Activated CD4-positive, CD25-positive, alpha-beta regulatory T cell (primary cell): ENCODE data around the gene CDRT4.

Experiments used
- DNase-seq, 4 experiments: peaks; one replicate each; lab custom pipeline; 2025; lab: John Stamatoyannopoulos, UW

CDRT4 gene

GRCh38 chr17:15492791-15493692, 25.6 kb upstream of the CDRT4 start:
- DNase-seq, result no peak

GRCh38 chr17:15492186-15492585, 24.8 kb upstream of the CDRT4 start:
- no peak for DNase-seq

- no peak for DNase-seq
Measured at GRCh38 chr17:15490634-15491261, 23.3 kb upstream of the CDRT4 start.

GRCh38 chr17:15488557-15488956, 21.1 kb upstream of the CDRT4 start:
- no peak for DNase-seq

- DNase-seq, result no peak
Measured at GRCh38 chr17:15485045-15485444, 17.6 kb upstream of the CDRT4 start.

- DNase-seq, result no peak
Measured at GRCh38 chr17:15483431-15483830, 16.0 kb upstream of the CDRT4 start.

- no peak for DNase-seq
Measured at GRCh38 chr17:15482476-15482875, 15.1 kb upstream of the CDRT4 start.

GRCh38 chr17:15481481-15481880, 14.1 kb upstream of the CDRT4 start:
- no peak for DNase-seq

GRCh38 chr17:15480204-15480603, 12.8 kb upstream of the CDRT4 start:
- DNase-seq, result no peak

GRCh38 chr17:15479703-15480102, 12.3 kb upstream of the CDRT4 start:
- no peak for DNase-seq

- no peak for DNase-seq
Measured at GRCh38 chr17:15478845-15479244, 11.4 kb upstream of the CDRT4 start.

- DNase-seq, result no peak
Measured at GRCh38 chr17:15475631-15476354, 8.4 kb upstream of the CDRT4 start.

GRCh38 chr17:15472891-15473290, 5.5 kb upstream of the CDRT4 start:
- no peak for DNase-seq

GRCh38 chr17:15470536-15470935, 3.1 kb upstream of the CDRT4 start:
- DNase-seq, result no peak

- DNase-seq, result no peak
Measured at GRCh38 chr17:15469260-15469659, 1.8 kb upstream of the CDRT4 start.

GRCh38 chr17:15468126-15468525, 705 bp upstream of the CDRT4 start:
- DNase-seq, result no peak

- DNase-seq, result no peak
Measured at GRCh38 chr17:15466131-15466530, 1.3 kb downstream of the CDRT4 start.

GRCh38 chr17:15465045-15465701, 2.2 kb downstream of the CDRT4 start:
- no peak for DNase-seq

GRCh38 chr17:15464231-15464985, 3.0 kb downstream of the CDRT4 start:
- no peak for DNase-seq

GRCh38 chr17:15462976-15463772, 4.2 kb downstream of the CDRT4 start:
- no peak for DNase-seq

- no peak for DNase-seq
Measured at GRCh38 chr17:15457723-15458094, 9.7 kb downstream of the CDRT4 start.
